Amygdala (tissue), 56 donors: ENCODE data around the gene AUP1.
"Not testable (repeated sequence)": the region's sequence is repeated elsewhere in the genome, so short reads cannot be mapped to it uniquely, and the experiment has no call there.

Source experiments
- DNase-seq, 56 donors: peaks; one replicate each; lab custom pipeline; 2025; lab: John Stamatoyannopoulos, UW

AUP1 gene

DNA sequence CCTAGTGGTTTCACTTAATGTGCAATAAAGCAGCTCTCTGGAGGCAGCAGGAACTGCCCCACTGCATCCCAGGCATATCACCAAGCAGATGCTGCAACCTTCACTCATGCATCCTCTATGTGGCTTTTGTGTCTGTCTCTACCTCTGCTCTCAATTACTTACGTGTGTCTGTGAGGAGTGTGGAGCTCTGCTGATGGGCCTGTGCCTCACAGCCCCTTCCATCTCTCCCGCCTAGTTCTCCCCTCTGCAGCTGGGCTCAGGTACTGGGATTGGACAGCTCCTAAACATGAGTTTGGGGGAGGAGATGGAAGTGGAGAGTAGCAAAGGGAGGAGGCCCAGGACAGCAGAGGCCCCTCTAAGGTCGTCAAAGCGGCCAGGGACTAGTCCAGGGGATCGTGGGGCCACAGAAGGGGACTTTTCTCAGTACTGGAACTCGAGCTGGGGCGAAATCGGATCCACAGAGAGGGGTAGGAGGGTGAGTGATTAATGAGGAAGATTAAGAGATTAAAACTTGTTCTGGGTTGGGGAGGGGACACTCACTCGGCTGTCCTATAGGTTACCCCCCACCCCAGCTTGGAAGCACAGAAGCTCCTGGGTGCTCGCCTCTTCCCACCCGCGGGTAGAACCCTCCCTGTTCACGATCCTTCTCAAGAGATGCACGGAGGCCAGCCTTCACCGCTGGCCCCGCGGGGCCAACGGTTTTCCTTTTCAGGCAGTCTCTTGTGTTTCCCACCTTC, 28.0 kb downstream of the AUP1 start:
- no peak for DNase-seq

DNA sequence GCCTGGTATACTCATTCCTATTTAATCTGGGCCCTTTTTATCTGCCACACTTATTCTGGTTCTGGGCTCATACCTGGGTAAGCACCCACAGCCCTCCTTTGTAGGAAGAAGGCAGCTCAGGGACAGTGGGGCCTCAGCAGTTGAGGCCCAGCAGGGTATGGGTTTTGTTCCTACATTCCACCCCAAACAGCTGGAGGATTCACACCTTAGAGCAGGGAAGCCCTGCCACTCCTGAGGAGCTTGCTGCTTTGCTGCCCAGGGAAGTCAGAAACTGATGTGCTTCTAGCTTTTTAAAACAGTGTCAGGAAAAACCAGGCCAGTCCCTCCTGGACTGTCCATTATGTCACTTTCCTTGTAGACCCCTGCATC, 28.9 kb downstream of the AUP1 start:
- DNase-seq, result no peak

DNA sequence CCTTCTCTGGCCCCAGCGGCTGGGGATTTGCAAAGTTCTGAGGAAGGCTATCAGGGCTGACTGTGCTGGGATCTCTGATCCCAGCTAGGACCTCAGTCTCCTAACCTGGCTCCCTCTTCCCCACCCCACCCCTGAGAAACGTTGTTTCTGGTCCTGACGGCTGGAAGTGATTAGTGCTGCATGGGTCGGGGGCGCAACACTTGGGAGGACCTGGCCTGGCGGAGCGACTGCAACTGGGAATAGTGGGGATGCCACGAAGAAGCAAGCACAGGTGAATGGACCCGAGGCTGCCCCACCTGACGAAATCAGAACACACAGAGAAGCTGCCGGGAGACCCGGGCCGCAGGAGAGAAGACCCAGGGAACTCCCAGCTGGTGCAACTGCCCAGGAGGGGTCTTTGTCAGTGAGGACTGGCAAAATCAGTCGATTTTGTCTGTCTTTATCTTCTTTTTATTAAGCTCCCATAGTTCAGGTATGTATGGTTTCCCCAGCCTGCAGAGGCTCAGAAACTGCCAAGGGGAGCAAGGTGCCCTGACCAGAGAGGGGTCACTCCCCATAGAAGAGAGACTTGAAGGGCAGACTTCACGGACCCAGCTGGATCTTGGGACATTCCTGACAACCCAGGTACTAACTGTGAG, 29.4 kb downstream of the AUP1 start:
- no peak for DNase-seq

GRCh38 chr2:74499267-74499939, 30.1 kb downstream of the AUP1 start, which contains the start of gene LBX2:
LBX2 (minus strand) TSS chr2:74499603; CDS start chr2:74499537, 66 bp downstream.
- DNase-seq, result no peak

DNA sequence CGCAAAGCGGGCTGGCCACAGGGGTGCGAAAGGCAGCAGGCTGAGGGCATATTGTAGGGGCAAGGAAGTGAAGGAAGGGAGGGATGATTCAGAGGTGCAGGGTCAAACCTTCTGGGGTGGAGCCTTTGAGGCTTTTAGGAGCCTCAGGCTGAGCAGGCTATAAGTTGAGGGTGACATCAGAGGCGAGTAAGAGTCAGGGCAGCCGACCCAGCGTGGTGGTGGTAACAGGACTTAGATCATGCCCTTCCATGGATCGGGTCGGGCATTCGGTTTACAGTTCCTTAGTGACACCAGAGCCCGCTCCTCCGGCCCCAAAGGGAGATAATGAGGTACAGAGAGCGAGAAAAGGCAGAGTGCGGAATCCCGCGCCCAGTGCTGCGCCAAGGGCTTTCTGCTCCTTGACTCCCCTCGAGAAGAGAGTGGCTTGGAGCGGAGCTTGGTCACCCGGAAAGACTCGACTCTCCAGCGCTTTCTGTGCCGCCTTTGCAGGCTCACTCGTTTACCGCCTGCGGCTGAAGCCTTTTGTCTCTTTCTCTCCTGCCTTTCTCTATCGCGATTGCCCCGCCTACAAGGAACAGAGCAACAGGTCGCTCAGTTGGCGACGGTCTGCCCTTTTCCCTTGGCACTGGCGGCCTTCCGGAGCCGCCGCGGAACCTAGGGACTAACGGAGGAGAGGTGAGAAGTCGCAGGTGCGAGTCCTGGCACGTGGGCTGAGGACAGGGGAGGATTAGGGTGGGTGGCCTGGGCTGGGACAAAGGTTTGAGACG, 30.8 kb downstream of the AUP1 start:
- DNase-seq, result no peak

DNA sequence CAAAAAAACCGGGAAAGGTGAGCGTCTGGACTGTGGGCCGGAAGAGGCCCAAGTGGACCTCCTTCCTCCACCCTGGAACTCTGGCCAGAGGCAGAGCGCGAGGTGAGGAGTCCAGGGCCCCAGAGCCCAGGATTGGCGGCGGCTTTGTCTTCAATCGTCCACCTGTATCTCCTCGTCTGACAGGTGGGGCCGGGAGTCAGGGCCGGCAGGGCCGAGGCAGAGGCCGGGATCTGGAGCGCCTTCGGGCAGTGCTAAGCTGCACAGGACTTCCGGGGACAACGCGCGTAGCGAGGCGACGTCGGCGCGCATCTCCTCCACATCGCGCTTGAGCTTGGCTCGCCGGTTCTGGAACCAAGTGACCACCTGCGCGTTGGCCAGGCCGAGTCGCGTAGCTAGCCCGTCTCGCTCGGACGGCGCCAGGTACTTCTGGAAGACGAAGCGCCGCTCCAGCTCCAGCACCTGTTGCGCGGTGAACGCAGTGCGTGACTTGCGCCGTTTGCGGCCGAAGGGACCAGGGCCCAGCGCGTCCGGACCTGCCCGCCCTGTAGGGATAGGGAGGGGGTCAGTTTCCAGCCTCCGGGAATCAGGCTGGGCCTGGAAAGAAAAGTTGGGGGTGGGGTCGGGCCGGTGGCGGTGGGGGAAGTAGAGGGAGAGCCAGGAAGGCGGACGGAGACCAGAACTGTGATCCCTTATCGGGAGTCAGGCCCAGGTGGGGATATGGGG, 31.6 kb downstream of the AUP1 start:
- no peak for DNase-seq

- DNase-seq, result no peak
Measured at GRCh38 chr2:74496997-74497776, 32.3 kb downstream of the AUP1 start.

- DNase-seq, result no peak
Measured at GRCh38 chr2:74495440-74495839, 34.1 kb downstream of the AUP1 start.

GRCh38 chr2:74493546-74493945, 36.0 kb downstream of the AUP1 start:
- no peak for DNase-seq

GRCh38 chr2:74491648-74492544, 37.6 kb downstream of the AUP1 start:
- DNase-seq, result no peak

- DNase-seq, result no peak
Measured at GRCh38 chr2:74489906-74490305, 39.6 kb downstream of the AUP1 start.

DNA sequence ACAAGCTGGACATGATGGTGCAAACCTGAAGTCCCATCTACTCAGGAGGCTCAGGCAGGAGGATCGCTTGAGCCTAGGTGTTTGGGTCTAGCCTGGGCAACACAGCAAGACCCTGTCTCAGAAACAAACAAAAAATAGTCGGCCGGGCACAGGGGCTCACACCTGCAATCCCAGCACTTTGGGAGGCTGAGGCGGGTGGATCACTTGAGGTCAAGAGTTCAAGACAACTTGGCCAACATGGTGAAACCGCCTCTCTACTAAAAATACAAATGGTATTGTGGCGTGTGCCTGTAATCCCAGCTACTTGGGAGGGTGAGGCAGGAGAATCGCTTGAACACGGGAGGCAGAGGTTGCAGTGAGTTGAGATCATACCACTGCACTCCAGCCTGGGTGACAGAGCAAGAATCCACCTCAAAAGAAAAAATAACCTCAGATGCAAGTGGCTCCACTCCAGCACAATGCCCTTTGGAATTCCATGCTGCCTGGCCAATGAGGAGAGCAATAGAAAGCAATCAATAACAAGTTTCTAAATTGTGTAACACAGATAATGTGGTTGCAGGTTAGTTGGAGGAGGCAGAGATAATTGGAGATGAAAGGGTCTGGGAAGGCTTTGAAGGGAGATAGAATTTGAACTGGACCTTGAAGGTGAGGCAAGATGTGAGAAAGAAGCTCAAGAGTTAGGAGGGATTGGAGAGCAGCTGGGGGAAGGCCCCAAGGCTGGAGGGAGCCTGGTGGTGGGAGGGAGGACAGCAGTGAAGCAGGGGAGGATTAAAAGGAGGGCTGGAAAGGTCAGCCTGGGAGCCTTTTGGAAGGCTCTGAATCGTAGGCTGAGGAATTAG, 40.6 kb downstream of the AUP1 start:
- DNase-seq, result no peak

GRCh38 chr2:74486141-74486540, 43.4 kb downstream of the AUP1 start:
- DNase-seq, result no peak

- not testable (repeated sequence) for DNase-seq
Measured at GRCh38 chr2:74483675-74484164, 45.8 kb downstream of the AUP1 start.

GRCh38 chr2:74482801-74483674, 46.5 kb downstream of the AUP1 start, which contains the start of the genes CCDC142 and TTC31:
CCDC142 (minus strand) TSS chr2:74482998; CDS start chr2:74482837, 161 bp downstream.
TTC31 (plus strand) TSS chr2:74483081; CDS start chr2:74483096, 15 bp downstream.
- peak; percentile 55 to 99 (median 94) for DNase-seq
